HepG2 (cell line): ENCODE measurements around the gene SLC4A9. TPM values are rescaled to one million over a fixed set of nuclear protein-coding genes. Genes with fewer than 3 reads are reported as not detected.

ENCODE experiments used
- FOXA1 ChIP-seq, 2 experiments: fragments of 450-650 bp in 1 of 2; sonication (generic) in 1 of 2; formaldehyde crosslinking in 1 of 2; IDR thresholded peaks; 2 replicates each; pipeline versions ENCODE4 v1.4.0 to v1.6.1; 2016 to 2020; ENCODE audit warnings: missing genetic modification reagents in 1 of 2
- KDM5B ChIP-seq: sonication (generic); formaldehyde crosslinking; IDR thresholded peaks from 2 replicates; pipeline ENCODE4 v1.4.0; 2020; ENCODE audit warnings: missing genetic modification reagents, mild to moderate bottlenecking, borderline replicate concordance
- MAZ ChIP-seq, 2 experiments: sonication (generic) in 1 of 2; formaldehyde crosslinking in 1 of 2; IDR thresholded peaks; 2 replicates each; pipeline versions ENCODE4 v1.5.0 to v1.6.1; 2012 to 2020; ENCODE audit warnings: low read depth in 2 of 2, mild to moderate bottlenecking in 2 of 2, borderline replicate concordance in 1 of 2, improper control_type of control experiment in 1 of 2, low read length in 1 of 2, missing genetic modification reagents in 1 of 2, moderate library complexity in 1 of 2
- NAIF1 ChIP-seq: sonication (generic); formaldehyde crosslinking; IDR thresholded peaks from 2 replicates; pipeline ENCODE4 v1.5.0; 2020; ENCODE audit warnings: mild to moderate bottlenecking, missing genetic modification reagents, borderline replicate concordance
- SOX13 ChIP-seq, 3 experiments: fragments of 450-650 bp in 1 of 3; sonication (generic) in 1 of 3; formaldehyde crosslinking in 1 of 3; IDR thresholded peaks in 2 of 3; conservative IDR thresholded peaks in 1 of 3; 2 replicates each; pipeline versions ENCODE4 v1.5.0 to v1.6.1; 2016 to 2020; ENCODE audit warnings: antibody characterized with exemption in 1 of 3, mild to moderate bottlenecking in 1 of 3, missing compliant biosample characterization in 1 of 3, missing genetic modification reagents in 1 of 3, moderate library complexity in 1 of 3
- YEATS2 ChIP-seq: sonication (generic); formaldehyde crosslinking; IDR thresholded peaks from 2 replicates; pipeline ENCODE4 v1.4.0; 2020; ENCODE audit warnings: missing genetic modification reagents, borderline replicate concordance
- ZNF136 ChIP-seq: sonication (generic); formaldehyde crosslinking; IDR thresholded peaks from 2 replicates; pipeline ENCODE4 v1.8.1; 2022; ENCODE audit warnings: low read depth, mild to moderate bottlenecking, moderate library complexity, missing genetic modification reagents
- ZSCAN31 ChIP-seq: sonication (generic); formaldehyde crosslinking; IDR thresholded peaks from 2 replicates; pipeline ENCODE4 v1.5.0; 2020; ENCODE audit warnings: low read depth, mild to moderate bottlenecking, missing genetic modification reagents
- polyA plus RNA-seq, 8 experiments: library from polyadenylated mRNA; depleted of rRNA in 3 of 8; stranded (reverse) in 7 of 8; unstranded in 1 of 8; fragments of >200 nt; fragmentation: Illumina TruSeq in 4 of 8; extraction: Trizol in 4 of 8; gene quantifications; 2 replicates each; pipeline versions ENCODE4 v1.2.1 to v1.2.3, GENCODE V29; 2011 to 2016; ENCODE audit warnings: low read depth in 4 of 8, missing spikeins in 1 of 8, mixed read lengths in 1 of 8; ENCODE audit not compliant: insufficient read depth in 1 of 8
- total RNA-seq, 5 experiments: library from RNA; depleted of rRNA; stranded (reverse); fragments of >200 nt; fragmentation: Illumina TruSeq; extraction: Trizol; gene quantifications; 2 replicates each; pipeline ENCODE4 v1.2.3, GENCODE V29; 2016; ENCODE audit warnings: low read depth in 1 of 5
- TF ChIP-seq, protein P1 (sequence below): sonication (generic); formaldehyde crosslinking; conservative IDR thresholded peaks from 2 replicates; pipeline ENCODE4 v1.4.0; 2020; ENCODE audit warnings: missing genetic modification reagents
- TF ChIP-seq, protein P2 (sequence below): sonication (generic); formaldehyde crosslinking; IDR thresholded peaks from 2 replicates; pipeline ENCODE4 v1.5.1; 2020; ENCODE audit warnings: mild to moderate bottlenecking, missing genetic modification reagents, borderline replicate concordance
- TF ChIP-seq, protein P3 (sequence below): sonication (generic); formaldehyde crosslinking; IDR thresholded peaks from 2 replicates; pipeline ENCODE4 v1.4.0; 2020; ENCODE audit warnings: mild to moderate bottlenecking, missing genetic modification reagents

The SLC4A9 gene
- total and polyA plus RNA-seq, 2 of the 13 experiments (the other 11 are each of a cell fraction or from before 2014, with no cell fraction given) = not detected

DNA sequence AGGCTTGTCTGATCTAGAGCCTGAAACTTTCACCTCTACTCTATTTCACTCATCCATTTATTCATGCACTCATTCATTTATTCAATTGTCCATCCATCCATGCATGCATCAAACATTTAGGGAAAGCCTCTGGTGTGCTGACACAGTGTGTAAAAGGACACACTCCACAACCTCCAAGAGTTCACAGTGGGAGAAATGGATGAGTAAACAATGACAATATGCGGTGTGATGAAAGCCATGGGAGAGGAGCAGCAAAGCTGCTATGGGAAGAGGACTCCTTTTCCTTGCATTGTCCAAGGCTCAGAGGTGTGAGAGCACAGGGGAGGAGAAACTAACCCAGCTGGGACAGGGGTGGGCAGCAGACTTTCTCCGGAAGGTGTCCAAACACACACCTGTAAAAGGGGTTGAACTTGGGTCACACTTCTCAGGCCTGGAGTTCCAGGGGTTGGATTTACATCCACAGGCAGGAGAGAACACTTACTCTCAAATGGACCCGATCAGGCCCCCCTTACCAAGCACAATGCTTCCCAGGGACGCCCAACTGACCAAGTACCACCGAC is 35.9 kb upstream of the SLC4A9 start (continued):
- TF ChIP-seq, protein P1, sequence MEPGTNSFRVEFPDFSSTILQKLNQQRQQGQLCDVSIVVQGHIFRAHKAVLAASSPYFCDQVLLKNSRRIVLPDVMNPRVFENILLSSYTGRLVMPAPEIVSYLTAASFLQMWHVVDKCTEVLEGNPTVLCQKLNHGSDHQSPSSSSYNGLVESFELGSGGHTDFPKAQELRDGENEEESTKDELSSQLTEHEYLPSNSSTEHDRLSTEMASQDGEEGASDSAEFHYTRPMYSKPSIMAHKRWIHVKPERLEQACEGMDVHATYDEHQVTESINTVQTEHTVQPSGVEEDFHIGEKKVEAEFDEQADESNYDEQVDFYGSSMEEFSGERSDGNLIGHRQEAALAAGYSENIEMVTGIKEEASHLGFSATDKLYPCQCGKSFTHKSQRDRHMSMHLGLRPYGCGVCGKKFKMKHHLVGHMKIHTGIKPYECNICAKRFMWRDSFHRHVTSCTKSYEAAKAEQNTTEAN = 0 out of 2 replicates have a peak, but pooled peaks have one; percentile 39
- TF ChIP-seq NAIF1 (CRISPR knock-in tag) = no peak
- TF ChIP-seq, protein P2, sequence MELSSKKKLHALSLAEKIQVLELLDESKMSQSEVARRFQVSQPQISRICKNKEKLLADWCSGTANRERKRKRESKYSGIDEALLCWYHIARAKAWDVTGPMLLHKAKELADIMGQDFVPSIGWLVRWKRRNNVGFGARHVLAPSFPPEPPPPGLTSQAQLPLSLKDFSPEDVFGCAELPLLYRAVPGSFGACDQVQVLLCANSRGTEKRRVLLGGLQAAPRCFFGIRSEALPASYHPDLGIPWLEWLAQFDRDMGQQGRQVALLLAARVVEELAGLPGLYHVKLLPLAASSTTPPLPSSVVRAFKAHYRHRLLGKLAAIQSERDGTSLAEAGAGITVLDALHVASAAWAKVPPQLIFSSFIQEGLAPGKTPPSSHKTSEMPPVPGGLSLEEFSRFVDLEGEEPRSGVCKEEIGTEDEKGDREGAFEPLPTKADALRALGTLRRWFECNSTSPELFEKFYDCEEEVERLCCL (CRISPR knock-in tag) = no peak
- TF ChIP-seq ZNF136 (CRISPR knock-in tag) = no peak
- no peak for TF ChIP-seq FOXA1 (IDR thresholded peaks at IDR 0.05)
- TF ChIP-seq FOXA1 (CRISPR knock-in tag; IDR thresholded peaks at IDR 0.05) = peak; percentile 61
- no peak for TF ChIP-seq YEATS2 (CRISPR knock-in tag)
- TF ChIP-seq MAZ (IDR thresholded peaks at IDR 0.05; ENCODE audit: borderline replicate concordance, low read depth, low read length) = no peak
- no peak for TF ChIP-seq MAZ (CRISPR knock-in tag; IDR thresholded peaks at IDR 0.05; ENCODE audit: low read depth)
- no peak for TF ChIP-seq SOX13 (IDR thresholded peaks at IDR 0.05)
- TF ChIP-seq SOX13 (CRISPR knock-in tag; conservative IDR thresholded peaks at IDR 0.05 in 1 of 2, IDR thresholded peaks at IDR 0.05 in 1 of 2) = peak in 1 of 2 experiments; percentile 72; a peak in 2 of 4 replicates
- TF ChIP-seq, protein P3, sequence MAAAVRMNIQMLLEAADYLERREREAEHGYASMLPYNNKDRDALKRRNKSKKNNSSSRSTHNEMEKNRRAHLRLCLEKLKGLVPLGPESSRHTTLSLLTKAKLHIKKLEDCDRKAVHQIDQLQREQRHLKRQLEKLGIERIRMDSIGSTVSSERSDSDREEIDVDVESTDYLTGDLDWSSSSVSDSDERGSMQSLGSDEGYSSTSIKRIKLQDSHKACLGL (CRISPR knock-in tag) = no peak
- no peak for TF ChIP-seq KDM5B (CRISPR knock-in tag)
- no peak for TF ChIP-seq ZSCAN31
